Astrocyte (in vitro differentiated cells and primary cell): ENCODE data around the gene NDUFS7. TPM values are rescaled to one million over a fixed set of nuclear protein-coding genes. Genes with fewer than 3 reads are reported as not detected.

Experiments
- DNase-seq: peaks from one replicate; pipeline ENCODE4 v3.0.0-alpha.2; 2010; ENCODE audit warnings: low read depth
- FAIRE-seq: peaks from 2 replicates; lab custom pipeline; 2011; peaks lifted over from hg19 to GRCh38; lab: Jason Lieb, UNC
- H2AFZ ChIP-seq: 2 replicates; pipeline ENCODE4 v1.6.0; 2012; ENCODE audit warnings: low read depth, low read length, inconsistent platforms
- H3K27ac ChIP-seq: 2 replicates; pipeline ENCODE4 v1.5.1; 2011; ENCODE audit warnings: low read depth, low read length, inconsistent platforms
- H3K27me3 ChIP-seq: 2 replicates; pipeline ENCODE4 v1.6.0; 2011; ENCODE audit warnings: low read length, inconsistent platforms; ENCODE audit not compliant: insufficient read depth
- H3K36me3 ChIP-seq: 2 replicates; pipeline ENCODE4 v1.5.1; 2011; ENCODE audit warnings: low read length, inconsistent platforms; ENCODE audit not compliant: insufficient read depth
- H3K4me1 ChIP-seq: 2 replicates; pipeline ENCODE4 v1.5.1; 2011; ENCODE audit warnings: low read length, inconsistent platforms; ENCODE audit not compliant: insufficient read depth
- H3K4me2 ChIP-seq: 2 replicates; pipeline ENCODE4 v1.6.0; 2012; ENCODE audit warnings: low read length, inconsistent platforms
- H3K4me3 ChIP-seq: 2 replicates; pipeline ENCODE4 v1.5.1; 2011; ENCODE audit warnings: low read depth, mild to moderate bottlenecking, low read length, inconsistent platforms; ENCODE audit not compliant: insufficient read depth
- H3K79me2 ChIP-seq: 2 replicates; pipeline ENCODE4 v1.6.0; 2012; ENCODE audit warnings: mild to moderate bottlenecking, low read length, inconsistent platforms; ENCODE audit not compliant: insufficient read depth
- H3K9ac ChIP-seq: 2 replicates; pipeline ENCODE4 v1.6.0; 2012; ENCODE audit warnings: mild to moderate bottlenecking, low read length, inconsistent platforms
- H3K9me3 ChIP-seq: 2 replicates; pipeline ENCODE4 v1.5.1; 2012; ENCODE audit warnings: low read depth, mild to moderate bottlenecking, low read length, inconsistent platforms; ENCODE audit not compliant: insufficient read depth
- H4K20me1 ChIP-seq: 2 replicates; pipeline ENCODE4 v1.6.0; 2012; ENCODE audit warnings: low read length, inconsistent platforms; ENCODE audit not compliant: insufficient read depth
- H3K27ac Mint-ChIP-seq: one replicate; pipeline ENCODE4 v1.8.0; 2021; ENCODE audit warnings: mild to moderate bottlenecking, mixed read lengths; ENCODE audit not compliant: unreplicated experiment
- H3K27me3 Mint-ChIP-seq: one replicate; pipeline ENCODE4 v1.8.0; 2021; ENCODE audit warnings: low read depth, mixed read lengths; ENCODE audit not compliant: unreplicated experiment
- H3K36me3 Mint-ChIP-seq: one replicate; pipeline ENCODE4 v1.8.0; 2021; ENCODE audit warnings: low read depth, mixed read lengths; ENCODE audit not compliant: unreplicated experiment
- H3K4me1 Mint-ChIP-seq: one replicate; pipeline ENCODE4 v1.8.0; 2021; ENCODE audit warnings: low read depth, mixed read lengths; ENCODE audit not compliant: unreplicated experiment
- H3K4me3 Mint-ChIP-seq: one replicate; pipeline ENCODE4 v1.8.0; 2021; ENCODE audit warnings: mild to moderate bottlenecking, moderate library complexity, mixed read lengths; ENCODE audit not compliant: unreplicated experiment
- H3K9me3 Mint-ChIP-seq: one replicate; pipeline ENCODE4 v1.8.0; 2021; ENCODE audit warnings: mild to moderate bottlenecking, mixed read lengths; ENCODE audit not compliant: unreplicated experiment
- EZH2 ChIP-seq: IDR thresholded peaks from 2 replicates; pipeline ENCODE4 v1.6.1; 2012; ENCODE audit warnings: mild to moderate bottlenecking, low read length, inconsistent platforms; ENCODE audit not compliant: insufficient read depth
- total RNA-seq: library from RNA; stranded (reverse); gene quantifications from 2 replicates; pipeline ENCODE4 v1.2.1, GENCODE V29; 2021
- TF ChIP-seq, protein P1 (sequence below): IDR thresholded peaks from 2 replicates; pipeline ENCODE4 v1.5.1; 2011; ENCODE audit warnings: low read depth, mild to moderate bottlenecking, inconsistent platforms, low read length, moderate library complexity; ENCODE audit not compliant: insufficient read depth

Gene NDUFS7
- total RNA-seq, 1 donor from 2014 or later: 64.0 TPM

DNA sequence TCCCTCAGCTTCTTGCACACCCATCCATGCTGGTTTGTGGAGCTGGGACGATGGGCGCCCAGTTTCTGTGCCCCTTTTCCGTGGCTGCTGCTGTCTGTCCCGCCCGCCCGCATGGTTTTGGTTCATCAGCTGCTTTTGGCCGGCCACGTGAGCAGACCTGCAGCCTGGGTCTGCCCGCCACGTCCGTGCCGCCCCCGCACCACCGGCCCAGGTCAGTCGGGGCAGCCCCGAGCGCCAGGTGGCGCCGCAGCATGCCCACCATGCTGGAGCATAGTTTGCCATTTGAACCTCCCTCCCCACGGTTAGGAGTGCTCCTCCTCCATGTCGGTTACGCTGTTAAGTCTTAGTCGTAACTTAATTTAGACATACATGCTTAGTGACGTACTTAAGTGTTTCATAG, 39.2 kb downstream of the NDUFS7 start:
- Mint-ChIP-seq H3K4me3 (peak overlapping the region; percentile 5), H3K27me3 (no peaks in the 10 kb centered on the region), H3K27ac (peak overlapping the region; percentile 75), H3K9me3 (no peaks in the 10 kb centered on the region), H3K4me1 (peaks cover 1% of the 10 kb centered on the region), H3K36me3 (peaks cover 3% of the 10 kb centered on the region)
- Histone ChIP-seq H4K20me1 (peaks cover 93% of the 10 kb centered on the region), H3K4me3 (no peak overlapping the region), H3K9ac (no peak overlapping the region), H3K79me2 (peaks cover 95% of the 10 kb centered on the region), H3K9me3 (no peaks in the 10 kb centered on the region), H3K36me3 (peaks cover 29% of the 10 kb centered on the region), H3K27ac (no peak overlapping the region), H3K27me3 (no peaks in the 10 kb centered on the region), H3K4me2 (no peak overlapping the region), H2AFZ (no peak overlapping the region), H3K4me1 (peaks cover 12% of the 10 kb centered on the region)
- FAIRE-seq (no peak), DNase-seq (no peak)
- TF ChIP-seq EZH2: no peak
- TF ChIP-seq, protein P1, sequence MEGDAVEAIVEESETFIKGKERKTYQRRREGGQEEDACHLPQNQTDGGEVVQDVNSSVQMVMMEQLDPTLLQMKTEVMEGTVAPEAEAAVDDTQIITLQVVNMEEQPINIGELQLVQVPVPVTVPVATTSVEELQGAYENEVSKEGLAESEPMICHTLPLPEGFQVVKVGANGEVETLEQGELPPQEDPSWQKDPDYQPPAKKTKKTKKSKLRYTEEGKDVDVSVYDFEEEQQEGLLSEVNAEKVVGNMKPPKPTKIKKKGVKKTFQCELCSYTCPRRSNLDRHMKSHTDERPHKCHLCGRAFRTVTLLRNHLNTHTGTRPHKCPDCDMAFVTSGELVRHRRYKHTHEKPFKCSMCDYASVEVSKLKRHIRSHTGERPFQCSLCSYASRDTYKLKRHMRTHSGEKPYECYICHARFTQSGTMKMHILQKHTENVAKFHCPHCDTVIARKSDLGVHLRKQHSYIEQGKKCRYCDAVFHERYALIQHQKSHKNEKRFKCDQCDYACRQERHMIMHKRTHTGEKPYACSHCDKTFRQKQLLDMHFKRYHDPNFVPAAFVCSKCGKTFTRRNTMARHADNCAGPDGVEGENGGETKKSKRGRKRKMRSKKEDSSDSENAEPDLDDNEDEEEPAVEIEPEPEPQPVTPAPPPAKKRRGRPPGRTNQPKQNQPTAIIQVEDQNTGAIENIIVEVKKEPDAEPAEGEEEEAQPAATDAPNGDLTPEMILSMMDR: no peak

DNA sequence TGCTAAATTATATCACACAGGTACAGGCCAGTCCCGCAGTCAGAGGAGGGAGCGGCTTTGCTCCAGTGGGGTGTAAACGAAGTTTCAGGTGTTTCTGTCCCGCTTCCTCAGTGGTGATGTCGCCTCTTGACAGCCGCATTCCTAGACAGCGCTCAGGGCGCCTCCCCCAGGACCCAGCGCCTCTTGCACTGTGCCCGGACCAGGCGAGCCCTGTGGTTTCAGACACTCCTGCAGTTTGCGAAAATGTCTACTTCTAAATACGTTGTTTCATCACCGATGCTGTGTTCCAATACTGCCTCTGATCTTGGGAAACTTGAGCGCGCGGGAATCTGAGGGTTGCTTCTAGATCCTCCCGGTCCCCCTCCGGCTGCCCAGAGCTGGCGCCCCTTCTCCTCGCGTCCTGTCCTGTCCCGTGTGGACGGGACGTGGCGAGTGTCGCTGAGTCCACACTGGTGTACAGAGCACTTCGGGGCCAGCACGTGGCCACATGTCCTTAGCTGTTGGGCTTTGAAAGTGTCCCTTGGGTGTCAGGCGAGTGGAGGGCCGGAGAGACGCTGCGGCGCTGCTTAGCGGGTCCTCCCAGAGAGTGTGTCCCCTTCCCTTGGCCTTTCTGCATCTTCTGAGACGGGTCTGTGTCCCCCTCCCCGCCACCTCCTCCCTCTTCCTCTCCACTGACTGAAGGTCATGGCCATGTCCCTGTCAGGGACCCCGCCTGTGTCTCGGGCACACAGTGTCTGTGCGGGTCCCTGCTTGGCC, 39.9 kb downstream of the NDUFS7 start:
- Histone ChIP-seq H3K36me3 (peaks cover 29% of the 10 kb centered on the region), H3K9me3 (no peaks in the 10 kb centered on the region), H3K4me1 (peaks cover 10% of the 10 kb centered on the region), H3K27ac (no peak overlapping the region), H4K20me1 (peaks cover 86% of the 10 kb centered on the region), H3K4me2 (no peak overlapping the region), H3K9ac (no peak overlapping the region), H3K79me2 (peaks cover 94% of the 10 kb centered on the region), H3K27me3 (no peaks in the 10 kb centered on the region), H2AFZ (no peak overlapping the region), H3K4me3 (no peak overlapping the region)
- peak overlapping the region; percentile 5 for H3K4me3 Mint-ChIP-seq
- H3K27ac Mint-ChIP-seq: no peak overlapping the region
- H3K4me1 Mint-ChIP-seq: peaks cover 1% of the 10 kb centered on the region
- H3K27me3 Mint-ChIP-seq: no peaks in the 10 kb centered on the region
- no peaks in the 10 kb centered on the region for H3K9me3 Mint-ChIP-seq
- H3K36me3 Mint-ChIP-seq: peaks cover 6% of the 10 kb centered on the region
- FAIRE-seq (no peak), DNase-seq (no peak)
- TF ChIP-seq, protein P1: no peak
- no peak for TF ChIP-seq EZH2
